ENCODE data around the gene NOTCH2. TPM values are rescaled to one million over a fixed set of nuclear protein-coding genes. Genes with fewer than 3 reads are reported as not detected.

NOTCH2 gene
- total and polyA plus RNA-seq, 10 of the 15 experiments (the other 5 are each of a cell fraction or from before 2014, with no cell fraction given): 0.02 to 2.0 (median 0.62) TPM; not detected in 1

- Histone ChIP-seq H4K20me1 (ENCODE audit: control insufficient read depth, insufficient read depth) (no peaks in the 10 kb centered on the region), H3K36me3 (ENCODE audit: control insufficient read depth in 2 of 2, insufficient read depth in 2 of 2, low read length in 1 of 2) (no peaks in the 10 kb centered on the region), H3K79me2 (ENCODE audit: control insufficient read depth, insufficient read depth, low read length) (no peaks in the 10 kb centered on the region), H3K9ac (ENCODE audit: control insufficient read depth, insufficient read depth, low read length) (no peak overlapping the region), H3K27ac (ENCODE audit: control insufficient read depth, insufficient read depth) (no peak overlapping the region), H2AFZ (ENCODE audit: control insufficient read depth, low read depth, low read length) (no peak overlapping the region), H3K27me3 (replicated peaks in 1 of 2; ENCODE audit: control insufficient read depth in 2 of 2, insufficient read depth in 2 of 2, low read length in 1 of 2) (peaks cover 0 to 3% of the 10 kb centered on the region in 2 experiments; a peak in 3 of 4 replicates), H3K4me1 (ENCODE audit: control insufficient read depth, insufficient read depth, low read length) (no peaks in the 10 kb centered on the region), H3K4me3 (no peak overlapping the region), H3K9me3 (replicated peaks; ENCODE audit: control insufficient read depth, insufficient read depth, low read length) (no peaks in the 10 kb centered on the region), H3K4me2 (ENCODE audit: control insufficient read depth, insufficient read depth) (no peak overlapping the region)
- TF ChIP-seq POLR2A (IDR thresholded peaks at IDR 0.05; ENCODE audit: low read depth, low read length) (no peak), NFYA (IDR thresholded peaks at IDR 0.05; ENCODE audit: borderline replicate concordance, low read depth, low read length) (no peak), GATAD2B (conservative IDR thresholded peaks at IDR 0.05; ENCODE audit: low read depth) (no peak), KDM1A (IDR thresholded peaks at IDR 0.05; ENCODE audit: borderline replicate concordance) (no peak), HDAC2 (IDR thresholded peaks at IDR 0.05) (no peak), GABPA (IDR thresholded peaks at IDR 0.05; ENCODE audit: low read depth) (no peak), ZZZ3 (IDR thresholded peaks at IDR 0.05; ENCODE audit: control insufficient read depth, insufficient read length, low read depth) (no peak), YBX1 (IDR thresholded peaks at IDR 0.05) (no peak), IKZF2 (IDR thresholded peaks at IDR 0.05) (no peak), MXI1 (IDR thresholded peaks at IDR 0.05; ENCODE audit: low read depth, low read length) (no peak), IRF4 (IDR thresholded peaks at IDR 0.05; ENCODE audit: low read depth, low read length) (no peak), ZSCAN29 (IDR thresholded peaks at IDR 0.05) (no peak), SP1 (IDR thresholded peaks at IDR 0.05; ENCODE audit: low read depth, low read length) (no peak), NBN (IDR thresholded peaks at IDR 0.05) (no peak), NR2C1 (IDR thresholded peaks at IDR 0.05) (no peak), CEBPB (IDR thresholded peaks at IDR 0.05; ENCODE audit: borderline replicate concordance in 1 of 2, low read depth in 2 of 2, low read length in 2 of 2) (no peak)
- DNase-seq (ENCODE audit: low read depth, low spot score): no peak
- 76% methylated on average over 3 of the region's 3 CpGs for WGBS (ENCODE audit: insufficient coverage, insufficient replicate concordance, low lambda C conversion rate, missing lambda C conversion rate)
- in situ Hi-C loops (cut with MboI): no loop called here
- intact Hi-C loops (cut with micrococcal nuclease; ENCODE audit: unreplicated experiment): no loop called here
- SMC1A ChIA-PET (ENCODE audit: uncharacterized antibody, unreplicated experiment): no interaction called here
- CTCF ChIA-PET: no interaction called here
- RAD21 ChIA-PET (ENCODE audit: unreplicated experiment): no interaction called here
- no TSS peak for BruUV-seq (replicated peaks)
- POLR2A ChIA-PET: no interaction called here
- no peak for FAIRE-seq
- ATAC-seq: no peak
Measured at GRCh38 chr1:119898981-119899720, 170.3 kb downstream of the NOTCH2 start.

Data from GM12878 (cell line).